ENCODE measurements around the gene OSM.
"Not testable (repeated sequence)": the region's sequence is repeated elsewhere in the genome, so short reads cannot be mapped to it uniquely, and the experiment has no call there.

OSM gene

DNA sequence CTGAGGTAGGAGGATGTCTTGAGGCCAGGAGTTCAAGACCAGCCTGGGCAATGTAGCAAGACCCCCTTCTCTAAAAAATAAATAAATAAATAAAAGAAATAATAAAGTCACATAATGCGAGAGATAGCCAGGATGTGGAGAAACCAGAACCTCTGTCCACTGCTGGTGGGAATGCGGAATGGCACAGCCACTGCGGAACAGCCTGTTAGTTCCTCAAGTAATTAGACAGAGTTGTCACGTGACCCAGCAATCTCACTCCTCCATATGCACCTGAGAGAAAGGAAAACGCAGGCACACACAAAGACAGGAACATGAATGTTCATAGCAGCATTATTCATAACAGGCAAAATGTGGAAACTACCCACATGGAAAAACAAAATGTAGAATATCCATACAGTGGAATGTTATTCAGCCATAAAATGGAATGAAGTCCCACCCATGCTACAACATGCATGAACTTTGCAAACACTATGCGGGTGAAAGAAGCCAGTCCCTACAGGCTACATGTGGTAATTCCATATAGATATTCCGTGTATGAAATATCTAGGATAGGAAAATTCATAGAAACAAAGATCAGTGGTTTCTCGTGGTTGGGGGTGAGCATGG, 47.5 kb downstream of the OSM start:
- CTCF ChIA-PET: no interaction called here
- TF ChIP-seq SP1 (IDR thresholded peaks at IDR 0.05): no peak
- no peak for TF ChIP-seq FOXK2 (IDR thresholded peaks at IDR 0.05)
- no peak for DNase-seq (ENCODE audit: extremely low spot score)

DNA sequence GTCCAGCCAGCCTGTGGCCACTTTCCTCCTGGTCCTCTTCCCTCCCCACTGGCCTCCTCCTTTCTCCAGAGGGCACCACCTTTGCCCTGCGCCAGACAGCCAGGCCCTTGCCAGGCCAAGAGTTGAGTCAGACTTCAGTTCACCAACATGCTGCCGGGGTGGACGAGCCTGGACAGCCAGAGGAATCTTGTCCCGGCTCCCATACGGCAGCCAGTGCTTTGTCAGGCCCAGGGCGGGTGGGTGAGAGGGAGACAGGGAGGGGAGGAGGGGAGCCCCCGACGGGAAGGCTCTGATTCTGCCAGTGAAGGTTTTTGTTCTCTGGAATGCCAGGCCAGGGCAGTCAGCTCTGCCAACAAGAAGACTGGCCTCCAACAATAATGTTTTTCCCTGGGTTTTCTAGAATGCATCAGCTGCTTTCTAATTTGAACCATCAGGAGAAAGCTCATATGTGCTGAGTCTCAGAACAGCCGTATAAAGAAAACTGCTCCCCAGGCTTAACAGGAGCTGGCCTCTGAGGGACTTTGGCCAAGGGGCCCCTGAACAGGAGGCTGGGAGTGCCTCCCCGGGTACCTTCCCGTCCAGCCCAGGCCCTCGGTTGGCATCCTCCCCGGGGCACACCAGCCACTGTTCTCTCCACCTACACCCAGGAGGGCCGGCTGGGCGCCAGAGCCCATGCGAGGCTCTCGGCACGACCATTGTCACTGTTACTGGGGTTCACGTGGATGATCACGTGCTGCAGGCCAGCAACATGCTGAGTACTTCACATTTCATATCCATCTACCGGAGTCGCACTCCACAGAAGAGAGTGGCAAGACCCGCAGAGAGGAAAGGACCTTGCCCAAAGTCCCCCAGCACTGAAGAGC, 48.7 kb downstream of the OSM start:
- no peak for DNase-seq (ENCODE audit: extremely low spot score)
- POLR2A ChIA-PET: no interaction called here
- CTCF ChIA-PET: no interaction called here
- TF ChIP-seq ELF4 (IDR thresholded peaks at IDR 0.05) (no peak), HDGF (IDR thresholded peaks at IDR 0.05; ENCODE audit: borderline replicate concordance) (no peak), ZNF384 (IDR thresholded peaks at IDR 0.05) (no peak), FOXK2 (IDR thresholded peaks at IDR 0.05) (no peak), LEF1 (IDR thresholded peaks at IDR 0.05; ENCODE audit: borderline replicate concordance) (no peak), SP1 (IDR thresholded peaks at IDR 0.05) (no peak), FOXA1 (IDR thresholded peaks at IDR 0.05) (no peak), BHLHE40 (IDR thresholded peaks at IDR 0.05; ENCODE audit: borderline replicate concordance) (no peak), ARNT (IDR thresholded peaks at IDR 0.05) (no peak), CTBP1 (IDR thresholded peaks at IDR 0.05; ENCODE audit: borderline replicate concordance) (no peak), SUZ12 (IDR thresholded peaks at IDR 0.05) (no peak), FOXM1 (IDR thresholded peaks at IDR 0.05; ENCODE audit: borderline replicate concordance) (no peak)
- TF ChIP-seq, protein P1, sequence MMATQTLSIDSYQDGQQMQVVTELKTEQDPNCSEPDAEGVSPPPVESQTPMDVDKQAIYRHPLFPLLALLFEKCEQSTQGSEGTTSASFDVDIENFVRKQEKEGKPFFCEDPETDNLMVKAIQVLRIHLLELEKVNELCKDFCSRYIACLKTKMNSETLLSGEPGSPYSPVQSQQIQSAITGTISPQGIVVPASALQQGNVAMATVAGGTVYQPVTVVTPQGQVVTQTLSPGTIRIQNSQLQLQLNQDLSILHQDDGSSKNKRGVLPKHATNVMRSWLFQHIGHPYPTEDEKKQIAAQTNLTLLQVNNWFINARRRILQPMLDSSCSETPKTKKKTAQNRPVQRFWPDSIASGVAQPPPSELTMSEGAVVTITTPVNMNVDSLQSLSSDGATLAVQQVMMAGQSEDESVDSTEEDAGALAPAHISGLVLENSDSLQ (IDR thresholded peaks at IDR 0.05): no peak

More for the DNA sequence above, 47.5 kb downstream of the OSM start:
- POLR2A ChIA-PET: no interaction called here

DNA sequence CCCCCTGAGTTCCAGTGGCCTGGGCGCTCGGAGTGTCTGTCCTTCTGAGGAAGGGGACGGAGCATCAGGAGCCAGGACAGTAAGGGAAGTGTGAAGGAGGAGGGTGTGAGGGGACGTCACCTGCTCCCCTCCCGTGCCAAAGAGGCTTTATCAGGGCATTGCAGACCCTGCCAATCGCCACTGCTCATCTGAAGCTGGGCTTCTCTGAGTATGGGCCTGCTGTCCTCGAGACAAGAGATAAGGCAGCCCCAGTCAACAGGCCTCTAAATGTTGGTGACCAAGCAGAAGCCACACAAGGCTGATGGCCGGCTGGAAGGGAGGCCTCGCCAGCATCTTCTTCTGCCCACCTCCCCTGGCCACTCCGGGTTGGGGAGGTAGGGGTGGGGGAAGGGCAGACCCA, 49.9 kb downstream of the OSM start:
- DNase-seq (ENCODE audit: extremely low spot score): no peak
- CTCF ChIA-PET: no interaction called here

DNA sequence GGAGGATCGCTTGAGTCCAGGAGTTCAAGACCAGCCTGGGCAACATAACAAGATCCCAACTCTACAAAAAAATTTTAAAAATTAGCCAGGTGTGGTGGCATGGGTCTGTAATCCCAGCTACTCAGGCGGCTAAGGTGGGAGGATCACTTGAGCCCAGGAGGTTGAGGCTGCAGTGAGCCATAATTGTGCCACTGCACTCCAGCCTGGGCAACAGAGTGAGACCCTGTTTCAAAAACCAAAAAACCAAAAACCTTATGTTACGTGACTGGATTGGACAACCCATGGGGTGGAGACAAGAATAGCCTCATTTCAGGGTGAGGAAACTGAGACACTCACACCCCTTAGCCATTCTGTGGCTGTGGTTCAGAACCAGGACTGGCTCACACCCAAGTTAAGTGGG, 50.4 kb downstream of the OSM start:
- DNase-seq (ENCODE audit: extremely low spot score); CTCF ChIA-PET; POLR2A ChIA-PET: not testable (repeated sequence)

More for the DNA sequence above, 49.9 kb downstream of the OSM start:
- TF ChIP-seq TARDBP (IDR thresholded peaks at IDR 0.05): no peak
- TF ChIP-seq LEF1 (IDR thresholded peaks at IDR 0.05; ENCODE audit: borderline replicate concordance): no peak
- TF ChIP-seq, protein P1 (IDR thresholded peaks at IDR 0.05): no peak
- TF ChIP-seq CTBP1 (IDR thresholded peaks at IDR 0.05; ENCODE audit: borderline replicate concordance): no peak
- no peak for TF ChIP-seq BHLHE40 (IDR thresholded peaks at IDR 0.05; ENCODE audit: borderline replicate concordance)
- TF ChIP-seq NFRKB (IDR thresholded peaks at IDR 0.05): no peak
- TF ChIP-seq L3MBTL2 (conservative IDR thresholded peaks at IDR 0.05): no peak
- no peak for TF ChIP-seq FOXK2 (IDR thresholded peaks at IDR 0.05)
- POLR2A ChIA-PET: no interaction called here

DNA sequence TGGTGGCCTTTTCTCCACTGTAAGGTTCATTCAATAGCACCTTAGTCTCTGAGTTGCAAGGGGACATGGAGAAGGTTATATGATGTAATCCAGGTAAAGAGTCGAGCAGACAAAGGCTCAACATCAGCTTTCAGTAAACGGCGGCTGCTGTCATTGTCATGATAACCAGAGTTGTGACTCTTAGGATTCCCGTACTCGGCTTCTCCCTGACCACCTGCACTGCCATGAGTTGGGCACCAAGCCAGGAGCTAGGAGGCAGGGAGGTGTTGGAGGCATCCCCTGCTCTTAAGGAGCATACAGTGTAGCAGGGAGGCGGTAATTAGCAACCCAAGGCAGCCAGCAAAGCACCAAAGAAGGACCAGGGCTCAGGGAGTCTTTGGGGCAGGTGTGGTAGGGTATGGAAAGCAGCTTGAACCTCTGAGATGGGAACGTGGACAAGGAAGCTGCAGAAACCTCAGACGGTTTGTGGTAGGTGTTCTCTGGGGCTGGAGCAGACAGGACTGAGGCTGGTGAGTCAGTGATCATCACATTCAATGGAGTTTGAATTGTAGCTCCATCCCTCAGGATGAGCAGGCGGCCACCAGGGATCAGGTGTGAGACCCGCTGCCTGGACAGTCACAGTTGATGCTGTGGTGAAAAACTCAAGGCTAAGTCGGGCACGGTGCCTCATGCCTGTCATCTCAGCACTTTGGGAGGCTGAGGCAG, 51.8 kb downstream of the OSM start:
- no peak for TF ChIP-seq BHLHE40 (IDR thresholded peaks at IDR 0.05; ENCODE audit: borderline replicate concordance)
- TF ChIP-seq HDGF (IDR thresholded peaks at IDR 0.05; ENCODE audit: borderline replicate concordance): no peak
- TF ChIP-seq ARNT (IDR thresholded peaks at IDR 0.05): no peak
- TF ChIP-seq SP1 (IDR thresholded peaks at IDR 0.05): no peak
- no peak for TF ChIP-seq FOXA1 (IDR thresholded peaks at IDR 0.05)
- TF ChIP-seq, protein P1 (IDR thresholded peaks at IDR 0.05): no peak
- TF ChIP-seq L3MBTL2 (conservative IDR thresholded peaks at IDR 0.05): no peak
- TF ChIP-seq NFRKB (IDR thresholded peaks at IDR 0.05): no peak
- TF ChIP-seq LEF1 (IDR thresholded peaks at IDR 0.05; ENCODE audit: borderline replicate concordance): no peak
- TF ChIP-seq FOXM1 (IDR thresholded peaks at IDR 0.05; ENCODE audit: borderline replicate concordance): no peak
- no peak for TF ChIP-seq CTBP1 (IDR thresholded peaks at IDR 0.05; ENCODE audit: borderline replicate concordance)
- no peak for TF ChIP-seq SUZ12 (IDR thresholded peaks at IDR 0.05)
- TF ChIP-seq TARDBP (IDR thresholded peaks at IDR 0.05): no peak
- TF ChIP-seq FOXK2 (IDR thresholded peaks at IDR 0.05): no peak
- no peak for TF ChIP-seq ZNF384 (IDR thresholded peaks at IDR 0.05)
- TF ChIP-seq ELF4 (IDR thresholded peaks at IDR 0.05): no peak
- no peak for DNase-seq (ENCODE audit: extremely low spot score)
- ChIA-PET POLR2A (no interaction called here), CTCF (interaction anchor here (0.8 kb wide), 1 partner anchor 36 kb away, joined by 3 read pairs; no protein-coding TSS in a partner anchor)

DNA sequence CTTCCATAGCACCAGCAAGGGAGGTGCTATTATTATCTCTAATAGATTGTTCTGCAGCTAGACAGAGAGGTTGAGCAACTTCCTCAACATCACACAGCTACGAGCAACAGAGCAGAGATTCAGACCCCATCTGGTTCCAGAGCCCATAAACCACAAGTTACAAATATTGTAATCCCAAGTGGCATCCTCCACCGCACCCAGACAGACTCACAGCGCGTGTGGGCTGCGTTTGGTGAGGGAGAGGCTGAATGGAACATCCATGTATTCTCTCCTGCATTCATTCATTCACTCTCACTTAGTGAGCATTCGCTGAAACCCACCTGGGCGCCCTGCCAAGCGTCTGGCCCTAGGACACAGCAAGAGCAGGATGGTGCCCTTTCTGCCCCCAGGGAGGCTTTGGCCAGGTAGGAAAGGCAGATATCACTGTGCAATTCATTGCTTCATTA, 53.6 kb downstream of the OSM start:
- TF ChIP-seq, protein P1 (IDR thresholded peaks at IDR 0.05): no peak
- no peak for TF ChIP-seq NFRKB (IDR thresholded peaks at IDR 0.05)
- TF ChIP-seq LEF1 (IDR thresholded peaks at IDR 0.05; ENCODE audit: borderline replicate concordance): no peak
- no peak for TF ChIP-seq FOXA1 (IDR thresholded peaks at IDR 0.05)
- TF ChIP-seq HDGF (IDR thresholded peaks at IDR 0.05; ENCODE audit: borderline replicate concordance): no peak
- TF ChIP-seq TARDBP (IDR thresholded peaks at IDR 0.05): no peak
- TF ChIP-seq BHLHE40 (IDR thresholded peaks at IDR 0.05; ENCODE audit: borderline replicate concordance): no peak
- TF ChIP-seq L3MBTL2 (conservative IDR thresholded peaks at IDR 0.05): no peak
- no peak for TF ChIP-seq ARNT (IDR thresholded peaks at IDR 0.05)
- TF ChIP-seq CTBP1 (IDR thresholded peaks at IDR 0.05; ENCODE audit: borderline replicate concordance): no peak
- ChIA-PET CTCF (interaction anchor here (0.7 kb wide), 1 partner anchor 114 kb away, joined by 3 read pairs; the partner anchor contains the start of gene TBC1D10A), POLR2A (no interaction called here)
- DNase-seq (ENCODE audit: extremely low spot score): no peak

Data from HEK293T (cell line).